Smooth muscle cell (in vitro differentiated cells): Measurements from ENCODE around the gene TRIM9. TPM values are rescaled to one million over a fixed set of nuclear protein-coding genes. Genes with fewer than 3 reads are reported as not detected.

Experiments used
- DNase-seq: peaks from one replicate; lab custom pipeline; 2025; ENCODE audit not compliant: unreplicated experiment; lab: John Stamatoyannopoulos, UW
- H2AFZ ChIP-seq: fragments of 200-600 bp; sonication (generic); 2 replicates; pipeline ENCODE4 v1.6.0; 2016; ENCODE audit warnings: antibody characterized with exemption, low read depth, mild to moderate bottlenecking
- H3F3A ChIP-seq: fragments of 200-600 bp; sonication (generic); 2 replicates; pipeline ENCODE4 v1.6.0; 2017; ENCODE audit warnings: antibody characterized with exemption, low read depth
- H3K27ac ChIP-seq: fragments of 200-600 bp; sonication (generic); 2 replicates; pipeline ENCODE4 v1.5.1; 2016; ENCODE audit warnings: low read depth, mild to moderate bottlenecking
- H3K27me3 ChIP-seq: fragments of 200-600 bp; sonication (generic); 2 replicates; pipeline ENCODE4 v1.6.1; 2016; ENCODE audit warnings: low read depth, mild to moderate bottlenecking
- H3K36me3 ChIP-seq: fragments of 200-600 bp; sonication (generic); 2 replicates; pipeline ENCODE4 v1.5.1; 2016; ENCODE audit warnings: low read depth
- H3K4me1 ChIP-seq: fragments of 200-600 bp; sonication (generic); 2 replicates; pipeline ENCODE4 v1.5.1; 2016; ENCODE audit warnings: low read depth
- H3K4me2 ChIP-seq: fragments of 200-600 bp; sonication (generic); 2 replicates; pipeline ENCODE4 v1.6.0; 2016; ENCODE audit warnings: mild to moderate bottlenecking
- H3K4me3 ChIP-seq: fragments of 200-600 bp; sonication (generic); 2 replicates; pipeline ENCODE4 v1.5.1; 2016; ENCODE audit warnings: mild to moderate bottlenecking
- H3K79me2 ChIP-seq: fragments of 200-600 bp; sonication (generic); 2 replicates; pipeline ENCODE4 v1.6.0; 2016; ENCODE audit warnings: low read depth, mild to moderate bottlenecking
- H3K9ac ChIP-seq: fragments of 200-600 bp; sonication (generic); 2 replicates; pipeline ENCODE4 v1.6.0; 2016; ENCODE audit warnings: low read depth
- H3K9me3 ChIP-seq: fragments of 200-600 bp; sonication (generic); replicated peaks from 2 replicates; pipeline ENCODE4 v1.5.1; 2016; ENCODE audit warnings: low read depth
- H4K20me1 ChIP-seq: fragments of 200-600 bp; sonication (generic); 2 replicates; pipeline ENCODE4 v1.6.0; 2016; ENCODE audit warnings: low read depth
- CTCF ChIP-seq: fragments of 200-600 bp; sonication (generic); IDR thresholded peaks from 2 replicates; pipeline ENCODE4 v1.5.1; 2017; ENCODE audit warnings: borderline replicate concordance, mild to moderate bottlenecking, antibody characterized with exemption; ENCODE audit not compliant: insufficient read depth, poor library complexity, severe bottlenecking
- WGBS: methylation state at CpG from one replicate; pipeline ENCODE4 v1.1.7; 2016; ENCODE audit warnings: low lambda C conversion rate; 5-methylcytosine and 5-hydroxymethylcytosine counted together
- polyA plus RNA-seq: library from polyadenylated mRNA; unstranded; fragments of >200 nt; fragmentation: Nextera tagmentation; extraction: Ambion mirVana; gene quantifications from 2 replicates; pipeline ENCODE4 v1.2.1, GENCODE V29; 2016
- total RNA-seq: library from RNA; depleted of rRNA; stranded (reverse); fragments of >200 nt; gene quantifications from 2 replicates; pipeline ENCODE4 v1.2.3, GENCODE V29; 2014

Gene TRIM9
- total and polyA plus RNA-seq, 2 experiments from 2014 or later: 0.57 to 1.5 TPM

- Histone ChIP-seq H3K4me2 (no peak overlapping the region), H2AFZ (no peak overlapping the region), H3K79me2 (no peaks in the 10 kb centered on the region), H3F3A (peaks cover 4% of the 10 kb centered on the region), H3K27ac (no peak overlapping the region), H3K27me3 (peaks cover 44% of the 10 kb centered on the region), H3K36me3 (no peaks in the 10 kb centered on the region), H3K9ac (no peak overlapping the region), H4K20me1 (no peaks in the 10 kb centered on the region), H3K9me3 (no peaks in the 10 kb centered on the region), H3K4me1 (peaks cover 10% of the 10 kb centered on the region), H3K4me3 (no peak overlapping the region)
- no peak for DNase-seq
- 83% methylated on average over 7 of the region's 7 CpGs for WGBS
- TF ChIP-seq CTCF: no peak
These were observed 1.9 kb downstream of the TRIM9 start for GRCh38 chr14:51092965-51093364.

- WGBS: 90% methylated on average over 1 of the region's 1 CpG
These were observed 5.6 kb downstream of the TRIM9 start for GRCh38 chr14:51089278-51089677.

GRCh38 chr14:51087031-51087441 lies 7.9 kb downstream of the TRIM9 start:
- 78% methylated on average over 3 of the region's 3 CpGs for WGBS
- Histone ChIP-seq H3K79me2 (no peaks in the 10 kb centered on the region), H2AFZ (no peak overlapping the region), H3K4me1 (no peaks in the 10 kb centered on the region), H3K36me3 (no peaks in the 10 kb centered on the region), H3K27ac (no peak overlapping the region), H3K9ac (no peak overlapping the region), H3F3A (no peaks in the 10 kb centered on the region), H3K9me3 (no peaks in the 10 kb centered on the region), H3K4me2 (no peak overlapping the region), H4K20me1 (no peaks in the 10 kb centered on the region), H3K4me3 (no peak overlapping the region), H3K27me3 (peaks cover 17% of the 10 kb centered on the region)
- no peak for DNase-seq
- TF ChIP-seq CTCF: no peak

More at GRCh38 chr14:51089278-51089677, 5.6 kb downstream of the TRIM9 start:
- no peaks in the 10 kb centered on the region for H4K20me1 ChIP-seq
- no peak for TF ChIP-seq CTCF
- no peak overlapping the region for H3K9ac ChIP-seq
- peaks cover 39% of the 10 kb centered on the region for H3K27me3 ChIP-seq
- no peaks in the 10 kb centered on the region for H3K79me2 ChIP-seq
- H3F3A ChIP-seq: no peaks in the 10 kb centered on the region
- peaks cover 10% of the 10 kb centered on the region for H3K4me1 ChIP-seq
- H3K4me2 ChIP-seq: no peak overlapping the region
- H3K9me3 ChIP-seq: no peaks in the 10 kb centered on the region
- no peak overlapping the region for H3K4me3 ChIP-seq
- no peak overlapping the region for H3K27ac ChIP-seq
- no peaks in the 10 kb centered on the region for H3K36me3 ChIP-seq
- no peak overlapping the region for H2AFZ ChIP-seq
- no peak for DNase-seq

DNA sequence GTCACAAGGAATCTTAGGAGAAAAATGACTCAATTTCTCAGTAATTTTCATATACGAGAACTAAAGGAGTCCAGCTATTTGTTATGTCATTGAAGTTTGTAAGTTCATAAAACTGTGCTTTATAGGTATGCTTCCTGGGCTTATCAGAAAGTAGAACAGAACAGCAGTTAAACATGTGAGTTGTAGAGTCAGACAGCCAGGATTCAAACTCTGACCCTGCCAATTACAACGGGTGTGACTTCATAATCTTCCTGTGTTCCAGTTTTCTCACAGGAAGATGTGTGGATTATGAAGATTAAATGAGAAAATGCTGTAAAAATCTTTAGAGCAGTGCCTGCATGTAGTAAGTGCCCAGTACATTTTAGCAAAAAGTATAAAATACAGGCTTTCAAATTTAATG lies 8.9 kb downstream of the TRIM9 start:
- Histone ChIP-seq H2AFZ (no peak overlapping the region), H3K79me2 (no peaks in the 10 kb centered on the region), H3K36me3 (no peaks in the 10 kb centered on the region), H3K27me3 (peaks cover 7% of the 10 kb centered on the region), H3K4me3 (no peak overlapping the region), H3F3A (no peaks in the 10 kb centered on the region), H3K27ac (no peak overlapping the region), H4K20me1 (no peaks in the 10 kb centered on the region), H3K4me2 (no peak overlapping the region), H3K4me1 (no peaks in the 10 kb centered on the region), H3K9me3 (no peaks in the 10 kb centered on the region), H3K9ac (no peak overlapping the region)
- TF ChIP-seq CTCF: no peak
- WGBS: 85% methylated on average over 2 of the region's 2 CpGs
- DNase-seq: no peak
